ENCODE data around the gene SERPINB6. TPM values are rescaled to one million over a fixed set of nuclear protein-coding genes. Genes with fewer than 3 reads are reported as not detected.

SERPINB6 gene
- total and polyA plus RNA-seq, 9 of the 15 experiments (the other 6 are each of a cell fraction or from before 2014, with no cell fraction given): 86.6 to 211 (median 143) TPM

DNA sequence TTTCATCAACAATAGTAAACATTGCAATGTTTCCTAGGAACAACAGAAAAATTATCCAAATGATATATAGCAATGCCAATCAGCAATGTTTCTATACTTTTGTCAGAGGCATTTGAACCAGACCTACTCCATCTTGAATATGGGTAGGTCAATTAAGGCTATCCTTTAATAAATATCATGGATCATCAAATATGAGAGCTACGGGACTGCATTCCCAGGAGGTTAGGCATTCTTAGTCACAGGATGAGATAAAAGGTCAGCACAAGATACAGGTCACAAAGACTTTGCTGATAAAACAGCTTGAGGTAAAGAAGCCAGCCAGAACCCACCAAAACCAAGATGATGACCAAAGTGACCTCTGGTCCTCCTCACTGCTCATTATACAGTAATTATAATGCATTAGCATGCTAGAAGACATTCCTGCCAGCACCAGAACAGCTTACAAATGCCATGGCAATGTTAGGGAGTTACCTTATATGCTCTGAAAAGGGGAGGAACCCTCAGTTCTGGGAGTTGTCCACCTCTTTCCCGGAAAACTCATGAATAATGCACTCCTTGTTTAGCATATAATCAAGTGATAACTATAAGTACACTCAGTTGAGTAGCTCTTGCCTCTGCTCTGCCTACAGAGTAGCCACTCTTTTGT, 8.6 kb upstream of the SERPINB6 start (continued):
- TF ChIP-seq KAT7 (CRISPR knock-in tag; IDR thresholded peaks at IDR 0.05; ENCODE audit: borderline replicate concordance): no peak
- TF ChIP-seq CBFA2T3 (IDR thresholded peaks at IDR 0.05): peak; percentile 28; the same call in 1 of the 2 replicates
- 0 out of 2 replicates have a peak, but pooled peaks have one; percentile 74 for TF ChIP-seq PHTF2 (CRISPR knock-in tag; IDR thresholded peaks at IDR 0.05)
- TF ChIP-seq POLR3G (IDR thresholded peaks at IDR 0.05; ENCODE audit: extremely low read depth, insufficient read length, insufficient replicate concordance): no peak
- TF ChIP-seq ZNF717 (CRISPR knock-in tag; IDR thresholded peaks at IDR 0.05): no peak
- TF ChIP-seq RBM22 (IDR thresholded peaks at IDR 0.05; ENCODE audit: low read depth, low read length, poor library complexity, severe bottlenecking): no peak
- peak; percentile 97 for TF ChIP-seq ZNF668 (CRISPR knock-in tag; IDR thresholded peaks at IDR 0.05)
- TF ChIP-seq GABPB1 (CRISPR knock-in tag; IDR thresholded peaks at IDR 0.05): no peak

DNA sequence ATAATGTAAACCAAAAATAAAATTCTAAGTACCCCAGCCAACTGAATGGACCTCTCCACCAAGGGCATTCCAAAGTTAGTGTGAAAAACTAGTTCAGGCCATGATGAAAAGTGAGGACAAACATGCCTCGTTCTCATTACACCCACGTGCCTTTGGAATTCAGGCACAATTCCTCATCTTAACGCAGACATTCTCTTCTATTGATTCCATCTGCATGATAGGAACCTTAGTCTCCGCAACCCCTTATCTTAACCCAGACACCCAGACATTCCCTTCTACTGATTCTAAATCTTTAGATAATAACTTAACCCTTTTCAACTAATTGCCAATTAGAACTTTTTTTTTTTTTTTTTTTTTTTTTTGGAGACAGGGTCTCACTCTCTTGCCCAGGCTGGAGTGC, 7.6 kb upstream of the SERPINB6 start:
- 10% methylated on average over 4 of the region's 4 CpGs for WGBS (ENCODE audit: insufficient coverage, low coverage, missing lambda C conversion rate)
- BruUV-seq (replicated peaks): no TSS peak
- no peaks in the 10 kb centered on the region for H3K9me1 ChIP-seq (ENCODE audit: control insufficient read depth, insufficient read depth, low read length)
- peaks cover 22 to 75% of the 10 kb centered on the region in 2 experiments for H3K4me1 ChIP-seq (replicated peaks in 1 of 2; ENCODE audit: control insufficient read depth in 2 of 2, insufficient read depth in 2 of 2, low read length in 2 of 2)
- no peak overlapping the region for H3K4me3 ChIP-seq
- DNase-seq (ENCODE audit: extremely low read depth in 1 of 4, low spot score in 3 of 4) (no peak), FAIRE-seq (no peak), ATAC-seq (no peak)
- ChIA-PET POLR2A (interaction anchor here (1.0 to 2.7 kb wide), 4 partner anchors 10 to 212 kb away, joined by 3 to 22 read pairs (median 4); partner anchors contain the start of gene TUBB2A), CTCF (ENCODE audit: low intra/inter-chr PET ratio) (no interaction called here)
- H3K9ac ChIP-seq (ENCODE audit: insufficient read depth in 1 of 2, low read depth in 2 of 2, low read length in 2 of 2): no peak overlapping the region
- no peaks in the 10 kb centered on the region for H4K20me1 ChIP-seq (replicated peaks; ENCODE audit: control insufficient read depth, insufficient read depth, low read length)
- H3K79me2 ChIP-seq (ENCODE audit: control insufficient read depth, insufficient read depth, low read length): no peaks in the 10 kb centered on the region
- H3K27me3 ChIP-seq (ENCODE audit: control insufficient read depth in 2 of 2, insufficient read depth in 2 of 2, low read length in 2 of 2): no peaks in the 10 kb centered on the region
- intact Hi-C loops (cut with micrococcal nuclease): no loop called here
- in situ Hi-C loops (cut with MboI): no loop called here
- no peaks in the 10 kb centered on the region for H3K9me3 ChIP-seq (replicated peaks; ENCODE audit: control insufficient read depth, insufficient read depth, low read depth, low read length)
- H3K27ac ChIP-seq (ENCODE audit: extremely low read depth, low read depth, low read length): no peak overlapping the region
- no peaks in the 10 kb centered on the region for H3K36me3 ChIP-seq (ENCODE audit: control insufficient read depth, insufficient read depth, low read length)
- H2AFZ ChIP-seq (ENCODE audit: low read depth, low read length): peak overlapping the region; percentile 45
- no peak overlapping the region for H3K4me2 ChIP-seq (ENCODE audit: insufficient read depth, low read length)
- no peak for TF ChIP-seq ZEB2 (IDR thresholded peaks at IDR 0.05)
- TF ChIP-seq, protein P1, sequence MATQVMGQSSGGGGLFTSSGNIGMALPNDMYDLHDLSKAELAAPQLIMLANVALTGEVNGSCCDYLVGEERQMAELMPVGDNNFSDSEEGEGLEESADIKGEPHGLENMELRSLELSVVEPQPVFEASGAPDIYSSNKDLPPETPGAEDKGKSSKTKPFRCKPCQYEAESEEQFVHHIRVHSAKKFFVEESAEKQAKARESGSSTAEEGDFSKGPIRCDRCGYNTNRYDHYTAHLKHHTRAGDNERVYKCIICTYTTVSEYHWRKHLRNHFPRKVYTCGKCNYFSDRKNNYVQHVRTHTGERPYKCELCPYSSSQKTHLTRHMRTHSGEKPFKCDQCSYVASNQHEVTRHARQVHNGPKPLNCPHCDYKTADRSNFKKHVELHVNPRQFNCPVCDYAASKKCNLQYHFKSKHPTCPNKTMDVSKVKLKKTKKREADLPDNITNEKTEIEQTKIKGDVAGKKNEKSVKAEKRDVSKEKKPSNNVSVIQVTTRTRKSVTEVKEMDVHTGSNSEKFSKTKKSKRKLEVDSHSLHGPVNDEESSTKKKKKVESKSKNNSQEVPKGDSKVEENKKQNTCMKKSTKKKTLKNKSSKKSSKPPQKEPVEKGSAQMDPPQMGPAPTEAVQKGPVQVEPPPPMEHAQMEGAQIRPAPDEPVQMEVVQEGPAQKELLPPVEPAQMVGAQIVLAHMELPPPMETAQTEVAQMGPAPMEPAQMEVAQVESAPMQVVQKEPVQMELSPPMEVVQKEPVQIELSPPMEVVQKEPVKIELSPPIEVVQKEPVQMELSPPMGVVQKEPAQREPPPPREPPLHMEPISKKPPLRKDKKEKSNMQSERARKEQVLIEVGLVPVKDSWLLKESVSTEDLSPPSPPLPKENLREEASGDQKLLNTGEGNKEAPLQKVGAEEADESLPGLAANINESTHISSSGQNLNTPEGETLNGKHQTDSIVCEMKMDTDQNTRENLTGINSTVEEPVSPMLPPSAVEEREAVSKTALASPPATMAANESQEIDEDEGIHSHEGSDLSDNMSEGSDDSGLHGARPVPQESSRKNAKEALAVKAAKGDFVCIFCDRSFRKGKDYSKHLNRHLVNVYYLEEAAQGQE (IDR thresholded peaks at IDR 0.05; ENCODE audit: borderline replicate concordance): no peak
- TF ChIP-seq, protein P1 (CRISPR knock-in tag; IDR thresholded peaks at IDR 0.05; ENCODE audit: low read depth): no peak
- TF ChIP-seq ZNF586 (CRISPR knock-in tag; conservative IDR thresholded peaks at IDR 0.05): no peak
- TF ChIP-seq GATAD2B (IDR thresholded peaks at IDR 0.05; ENCODE audit: borderline replicate concordance): no peak
- TF ChIP-seq HOXB6 (CRISPR knock-in tag; IDR thresholded peaks at IDR 0.05; ENCODE audit: borderline replicate concordance): no peak

Measured in K562 (cell line).